Activated naive CD8-positive, alpha-beta T cell treated with anti-CD3 and anti-CD28 coated beads, Interleukin-2, amount 10 ng/mL, durations not matched to agents 7 days and 5 days (primary cell): ENCODE measurements around the gene NXF2B. TPM values are rescaled to one million over a fixed set of nuclear protein-coding genes. Genes with fewer than 3 reads are reported as not detected.
A peak's percentile ranks its signal among the peaks of the same experiment; 100 is the strongest.
"Not testable (repeated sequence)": the region's sequence is repeated elsewhere in the genome, so short reads cannot be mapped to it uniquely, and the experiment has no call there.

Experiments used
- ATAC-seq: fragments of 150-1000 bp; cut with Tn5 transposase; one replicate; pipeline ENCODE4 v1.10.0; 2021; ENCODE audit warnings: low read depth, moderate library complexity
- POLR2A ChIA-PET: fragments of 350-600 bp; sonication (Branson Sonifier 250); formaldehyde crosslinking; loops from one replicate; lab custom pipeline; 2021; ENCODE audit warnings: antibody characterized with exemption; lab: Charles Lee
- DNase-seq: peaks from one replicate; pipeline ENCODE4 v3.0.0; 2021
- H3K27ac Mint-ChIP-seq: one replicate; pipeline ENCODE4 v1.8.0; 2022; ENCODE audit warnings: mild to moderate bottlenecking, mixed read lengths
- H3K27me3 Mint-ChIP-seq: one replicate; pipeline ENCODE4 v1.8.0; 2022; ENCODE audit warnings: mild to moderate bottlenecking, moderate library complexity, mixed read lengths
- H3K36me3 Mint-ChIP-seq: one replicate; pipeline ENCODE4 v1.8.0; 2021; ENCODE audit warnings: mild to moderate bottlenecking, mixed read lengths
- H3K4me1 Mint-ChIP-seq: one replicate; pipeline ENCODE4 v1.8.0; 2021; ENCODE audit warnings: mixed read lengths
- H3K4me3 Mint-ChIP-seq: one replicate; pipeline ENCODE4 v1.8.0; 2022; ENCODE audit warnings: mild to moderate bottlenecking, moderate library complexity, mixed read lengths
- H3K9me3 Mint-ChIP-seq: one replicate; pipeline ENCODE4 v1.8.0; 2021; ENCODE audit warnings: mixed read lengths
- total RNA-seq, 2 experiments: library from RNA; stranded (reverse); gene quantifications; one replicate each; pipeline ENCODE4 v1.2.3, GENCODE V29; 2021

Gene NXF2B, protein sequence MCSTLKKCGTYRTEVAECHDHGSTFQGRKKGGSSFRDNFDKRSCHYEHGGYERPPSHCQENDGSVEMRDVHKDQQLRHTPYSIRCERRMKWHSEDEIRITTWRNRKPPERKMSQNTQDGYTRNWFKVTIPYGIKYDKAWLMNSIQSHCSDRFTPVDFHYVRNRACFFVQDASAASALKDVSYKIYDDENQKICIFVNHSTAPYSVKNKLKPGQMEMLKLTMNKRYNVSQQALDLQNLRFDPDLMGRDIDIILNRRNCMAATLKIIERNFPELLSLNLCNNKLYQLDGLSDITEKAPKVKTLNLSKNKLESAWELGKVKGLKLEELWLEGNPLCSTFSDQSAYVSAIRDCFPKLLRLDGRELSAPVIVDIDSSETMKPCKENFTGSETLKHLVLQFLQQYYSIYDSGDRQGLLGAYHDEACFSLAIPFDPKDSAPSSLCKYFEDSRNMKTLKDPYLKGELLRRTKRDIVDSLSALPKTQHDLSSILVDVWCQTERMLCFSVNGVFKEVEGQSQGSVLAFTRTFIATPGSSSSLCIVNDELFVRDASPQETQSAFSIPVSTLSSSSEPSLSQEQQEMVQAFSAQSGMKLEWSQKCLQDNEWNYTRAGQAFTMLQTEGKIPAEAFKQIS
- total RNA-seq: not detected

DNA sequence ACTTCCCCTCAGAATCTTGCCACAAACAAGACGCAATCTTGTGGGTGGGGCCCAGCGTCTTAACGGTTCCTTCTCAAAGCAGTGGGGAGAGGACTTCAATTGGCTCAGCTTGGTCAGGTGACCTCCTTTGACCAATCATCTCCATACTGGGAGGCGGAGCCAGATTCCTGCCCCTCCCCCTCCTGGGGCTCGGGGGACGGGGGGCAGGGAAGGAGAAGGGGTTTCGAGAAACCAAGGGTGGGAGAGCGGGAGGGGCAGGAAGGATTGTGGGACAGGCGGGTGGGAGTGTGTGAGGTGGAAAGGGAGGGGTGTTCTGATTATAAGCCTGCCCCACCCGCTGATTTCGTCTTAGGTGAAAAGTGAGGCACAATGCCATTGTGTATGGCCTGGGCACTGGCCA lies at the start of gene NXF2B:
TSS of gene NXF2B (minus strand) at position 101 of the 400 bp plus-strand sequence. CDS start 59,972 bp downstream, outside the sequence.
- DNase-seq, H3K36me3 Mint-ChIP-seq, H3K4me1 Mint-ChIP-seq, H3K27ac Mint-ChIP-seq, H3K4me3 Mint-ChIP-seq, ATAC-seq, H3K9me3 Mint-ChIP-seq, H3K27me3 Mint-ChIP-seq, POLR2A ChIA-PET: not testable (repeated sequence)

DNA sequence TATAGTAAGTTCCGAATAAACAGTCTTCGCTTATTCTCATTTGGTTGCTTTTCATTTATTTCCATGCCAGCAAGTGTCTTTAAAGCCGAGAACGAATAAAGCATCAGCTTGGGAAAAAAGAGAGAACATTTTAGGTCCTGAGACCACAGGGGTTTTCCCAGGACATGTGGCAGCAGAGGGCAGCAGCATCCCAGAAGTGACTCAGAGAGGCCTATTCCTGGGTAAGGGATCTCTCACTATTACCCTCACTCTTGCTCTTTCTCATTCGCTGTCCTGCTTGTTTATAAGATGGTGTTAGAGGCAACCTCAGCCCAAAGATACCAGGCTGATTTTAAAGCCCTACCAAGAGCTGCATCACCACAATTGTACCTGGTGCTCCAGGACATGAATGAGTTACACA lies 39.0 kb upstream of the NXF2B start:
- H3K36me3 Mint-ChIP-seq: not testable (repeated sequence)

DNA sequence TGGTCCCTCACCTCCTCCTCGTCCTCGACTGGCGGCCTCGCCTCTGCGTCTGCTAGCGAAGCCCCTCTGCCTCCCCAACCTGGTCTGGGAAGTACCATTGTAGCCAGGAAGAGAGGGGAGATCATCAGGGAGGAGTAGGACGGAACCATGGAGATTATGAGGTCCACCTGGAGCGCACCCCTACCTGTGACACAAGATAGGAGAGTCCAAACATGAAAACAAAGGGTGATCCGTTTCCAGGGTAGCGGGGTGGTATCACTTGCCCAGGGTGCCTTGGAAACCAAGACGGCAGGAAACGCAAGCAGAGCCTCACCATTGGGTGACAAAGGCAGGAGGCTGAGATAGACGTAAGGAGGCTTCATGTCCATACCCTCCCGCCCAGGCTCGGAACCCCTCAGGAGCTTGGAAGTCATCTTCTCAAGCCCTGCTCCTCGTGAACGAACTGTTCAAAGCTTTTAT lies 32.0 kb upstream of the NXF2B start, which contains the start of gene TCP11X2:
TSS of gene TCP11X2 (minus strand) at position 51 of the 459 bp plus-strand sequence.
- POLR2A ChIA-PET, H3K4me1 Mint-ChIP-seq, ATAC-seq, H3K9me3 Mint-ChIP-seq, H3K36me3 Mint-ChIP-seq, DNase-seq, H3K27me3 Mint-ChIP-seq, H3K27ac Mint-ChIP-seq, H3K4me3 Mint-ChIP-seq: not testable (repeated sequence)

More for the DNA sequence above, 39.0 kb upstream of the NXF2B start:
- H3K4me1 Mint-ChIP-seq, POLR2A ChIA-PET, H3K4me3 Mint-ChIP-seq, H3K27me3 Mint-ChIP-seq, ATAC-seq, H3K27ac Mint-ChIP-seq, H3K9me3 Mint-ChIP-seq, DNase-seq: not testable (repeated sequence)

DNA sequence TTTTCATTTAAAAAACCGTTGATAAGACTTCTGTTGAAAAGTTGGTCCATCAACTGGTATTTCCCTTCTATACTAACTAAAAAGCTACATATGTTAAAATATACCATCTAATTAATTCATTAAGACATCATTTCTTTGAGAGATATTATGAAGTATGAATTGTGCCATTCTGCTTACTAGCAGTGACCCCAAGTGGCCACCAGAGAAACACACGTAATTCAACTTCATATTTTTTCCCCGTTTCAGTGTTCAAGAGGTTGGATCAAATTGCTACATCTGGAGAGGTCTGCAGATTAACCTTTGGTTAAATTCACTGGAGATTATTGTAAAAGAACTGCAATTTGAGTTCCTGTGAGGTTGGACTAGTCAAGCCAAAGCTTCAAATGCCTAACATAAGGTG lies 30.4 kb upstream of the NXF2B start:
- DNase-seq, H3K4me1 Mint-ChIP-seq, POLR2A ChIA-PET, ATAC-seq, H3K27ac Mint-ChIP-seq, H3K9me3 Mint-ChIP-seq, H3K27me3 Mint-ChIP-seq, H3K36me3 Mint-ChIP-seq, H3K4me3 Mint-ChIP-seq: not testable (repeated sequence)

DNA sequence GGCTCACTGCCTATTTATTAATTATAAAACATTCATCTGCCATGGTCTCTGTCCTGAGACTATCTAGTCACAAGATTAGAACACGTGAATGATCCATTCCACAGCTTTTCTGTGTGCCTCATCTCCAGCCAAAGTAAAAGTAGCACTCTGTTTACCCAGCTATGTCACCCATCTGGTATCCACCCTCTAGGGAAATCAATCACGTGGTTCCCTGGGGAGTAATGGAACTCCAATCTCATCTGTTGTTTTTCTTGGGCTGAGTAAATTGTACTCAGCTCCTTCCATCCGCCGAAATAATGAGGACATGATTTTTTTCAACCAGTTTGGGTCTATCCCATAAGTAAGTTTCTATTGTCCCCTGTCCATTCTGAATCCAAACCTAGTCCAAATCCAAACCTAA lies 18.8 kb upstream of the NXF2B start:
- H3K27ac Mint-ChIP-seq, POLR2A ChIA-PET, H3K4me3 Mint-ChIP-seq, H3K36me3 Mint-ChIP-seq, ATAC-seq, H3K9me3 Mint-ChIP-seq, H3K4me1 Mint-ChIP-seq, DNase-seq, H3K27me3 Mint-ChIP-seq: not testable (repeated sequence)

DNA sequence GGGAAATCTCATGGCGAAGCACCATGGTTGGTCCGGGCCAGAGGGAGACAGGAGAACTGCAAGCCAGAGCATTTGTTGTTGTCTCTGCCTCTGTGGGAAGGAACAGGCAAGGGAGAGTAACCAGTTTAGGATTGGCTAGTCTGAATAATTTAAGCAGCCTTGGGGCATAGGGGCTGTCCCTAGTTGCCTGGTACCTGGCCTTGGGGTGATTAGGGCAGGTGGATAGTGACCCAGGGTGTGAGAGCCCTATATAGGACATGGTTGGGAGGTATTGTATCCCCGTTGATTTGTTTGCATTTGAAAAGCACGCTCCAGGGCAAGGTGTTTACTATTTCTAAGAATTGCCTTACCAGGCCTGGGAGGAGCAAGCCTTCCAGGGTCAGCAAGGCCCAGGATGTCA lies 25.3 kb downstream of the NXF2B start:
- POLR2A ChIA-PET, H3K36me3 Mint-ChIP-seq, H3K27ac Mint-ChIP-seq, DNase-seq, ATAC-seq, H3K4me3 Mint-ChIP-seq, H3K27me3 Mint-ChIP-seq, H3K4me1 Mint-ChIP-seq, H3K9me3 Mint-ChIP-seq: not testable (repeated sequence)

DNA sequence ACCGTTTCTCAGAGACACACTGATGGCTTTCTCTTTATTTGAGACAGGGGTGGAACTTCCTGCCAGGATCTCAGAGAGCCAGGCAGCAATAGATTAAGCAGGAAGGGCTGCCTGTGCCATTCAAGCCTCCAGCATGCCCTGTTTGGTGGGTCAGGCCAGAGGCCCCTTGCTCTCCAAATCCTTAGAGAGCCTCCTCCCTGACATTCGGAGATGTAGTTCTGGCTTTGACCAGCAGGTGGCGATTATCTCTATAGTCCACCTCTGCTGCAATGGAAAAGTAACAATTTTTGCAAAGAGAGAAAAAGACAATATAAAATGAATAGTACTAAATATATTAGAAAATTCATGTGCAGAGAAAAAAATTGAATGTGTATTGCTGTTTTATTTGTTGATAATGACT lies 93.9 kb downstream of the NXF2B start:
- peak; percentile 39 for DNase-seq
- Mint-ChIP-seq H3K9me3 (no peaks in the 10 kb centered on the region), H3K4me3 (no peak overlapping the region), H3K27me3 (peaks cover 2% of the 10 kb centered on the region), H3K27ac (no peak overlapping the region), H3K4me1 (no peaks in the 10 kb centered on the region), H3K36me3 (no peaks in the 10 kb centered on the region)
- POLR2A ChIA-PET: no interaction called here
- no peak for ATAC-seq

DNA sequence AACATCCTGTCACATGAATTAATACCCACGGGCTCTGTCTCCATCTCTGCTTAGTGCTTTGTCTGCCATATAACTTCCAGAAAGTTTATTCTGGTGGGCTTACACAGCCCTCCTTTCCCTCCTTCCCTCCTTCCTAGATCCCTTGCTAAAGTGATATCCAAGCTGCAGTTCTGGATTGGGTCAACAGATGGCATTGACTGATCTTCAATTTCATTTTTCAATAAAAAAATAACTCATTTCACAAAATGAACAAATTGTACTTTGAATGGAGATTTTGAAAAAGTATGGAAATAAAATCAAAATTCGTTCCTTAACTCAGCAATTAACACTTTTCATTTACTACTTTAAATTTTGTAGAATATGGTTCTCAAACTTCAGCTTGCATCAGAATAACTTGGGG lies 97.9 kb downstream of the NXF2B start:
- ATAC-seq (no peak), DNase-seq (no peak)
- Mint-ChIP-seq H3K27ac (no peak overlapping the region), H3K9me3 (no peaks in the 10 kb centered on the region), H3K4me3 (no peak overlapping the region), H3K27me3 (peaks cover 2% of the 10 kb centered on the region), H3K36me3 (no peaks in the 10 kb centered on the region), H3K4me1 (no peaks in the 10 kb centered on the region)
- POLR2A ChIA-PET: no interaction called here

DNA sequence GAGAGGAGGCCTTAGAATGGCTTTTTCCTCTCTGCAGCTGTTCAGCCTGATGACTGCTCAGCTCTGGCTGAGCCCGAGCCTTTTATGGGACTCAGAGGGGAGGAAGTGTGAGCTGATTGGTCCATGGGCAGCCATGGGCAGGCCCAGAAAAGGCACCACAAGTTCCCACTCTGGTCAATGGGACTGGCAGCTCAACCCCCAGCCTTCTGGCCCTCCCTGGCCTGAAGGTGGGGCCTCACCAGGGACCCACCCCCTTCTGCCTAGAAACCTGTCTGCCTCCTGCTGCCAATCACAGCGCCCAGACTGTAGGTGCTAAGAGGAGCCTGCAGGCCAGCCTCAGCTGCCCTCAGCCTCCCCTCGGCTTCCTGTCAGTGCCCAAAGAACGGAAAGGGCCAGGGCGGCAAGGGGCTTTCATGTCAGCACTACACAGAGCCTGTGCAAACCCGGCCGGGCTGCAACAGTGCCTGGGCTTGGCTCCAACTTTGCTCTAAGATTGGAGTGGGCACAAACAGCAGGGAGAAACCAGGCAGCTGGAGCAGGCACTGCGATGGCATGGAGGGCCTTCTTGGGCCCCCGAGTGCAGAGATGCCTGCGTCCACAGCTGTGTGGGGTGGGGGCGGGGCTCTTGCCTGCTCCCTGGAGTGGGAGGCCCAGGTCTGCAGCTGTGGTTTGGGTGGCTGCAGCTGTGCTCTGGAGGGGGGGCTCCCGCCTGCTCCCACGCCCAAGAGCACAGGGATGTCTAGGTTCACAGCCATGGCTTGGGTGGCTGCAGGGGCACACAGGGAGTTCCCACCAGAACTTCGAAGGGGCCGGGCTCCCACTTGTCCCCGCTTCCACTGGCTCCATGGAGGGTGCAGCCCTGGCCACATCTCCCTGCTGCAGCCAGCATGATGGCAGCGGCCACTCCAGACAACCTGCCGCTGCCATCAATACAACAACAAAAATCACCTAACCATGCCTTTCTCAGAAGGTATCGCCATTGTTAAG lies 100.2 kb downstream of the NXF2B start:
- Mint-ChIP-seq H3K36me3 (no peaks in the 10 kb centered on the region), H3K27me3 (peaks cover 2% of the 10 kb centered on the region), H3K27ac (no peak overlapping the region), H3K9me3 (no peaks in the 10 kb centered on the region), H3K4me3 (no peak overlapping the region), H3K4me1 (no peaks in the 10 kb centered on the region)
- DNase-seq: peak; percentile 24
- POLR2A ChIA-PET: no interaction called here
- peak; percentile 65 for ATAC-seq

DNA sequence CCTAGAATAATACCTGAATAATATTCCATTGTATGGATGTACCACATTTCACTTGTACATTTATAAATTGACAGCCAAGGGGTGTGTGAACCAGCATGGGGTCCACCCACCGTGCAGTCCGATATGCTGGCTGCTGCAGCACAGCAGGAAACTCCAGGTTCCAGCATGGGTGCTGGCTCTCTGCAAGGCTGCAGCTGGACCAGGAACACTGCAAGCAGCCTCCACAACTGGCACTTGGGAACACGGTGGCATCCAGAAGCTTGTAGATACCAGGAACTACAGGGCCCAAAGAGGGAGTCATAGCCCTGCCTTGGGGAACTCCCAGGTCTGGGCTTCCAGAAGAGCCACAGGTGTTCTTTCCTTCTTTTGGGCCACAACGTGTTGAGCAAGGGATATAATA lies 101.6 kb downstream of the NXF2B start:
- DNase-seq (no peak), ATAC-seq (no peak)
- Mint-ChIP-seq H3K9me3 (no peaks in the 10 kb centered on the region), H3K27me3 (peaks cover 2% of the 10 kb centered on the region), H3K27ac (no peak overlapping the region), H3K36me3 (no peaks in the 10 kb centered on the region), H3K4me3 (no peak overlapping the region), H3K4me1 (no peaks in the 10 kb centered on the region)
- POLR2A ChIA-PET: no interaction called here

Other genes with a start within 250 kb of the NXF2B start
- not detected for gene TCP11X1, start 224.7 kb downstream of the NXF2B start, total RNA-seq
- not detected for gene NXF2, start 192.8 kb downstream of the NXF2B start, total RNA-seq
- gene TCP11X2, start 31.8 kb upstream of the NXF2B start, total RNA-seq: not detected
- gene TMSB15A, start 76.7 kb upstream of the NXF2B start, total RNA-seq: under 1 TPM in 1 of 2 experiments, not detected in 1; 0.62 TPM
- 1 to 10 TPM; 7.1 to 8.2 TPM for gene ARMCX5, start 159.5 kb upstream of the NXF2B start, total RNA-seq
- 10 to 100 TPM; 12.7 to 14.0 TPM for gene GPRASP1, start 211.5 kb upstream of the NXF2B start, total RNA-seq